Gastroesophageal sphincter (tissue), 4 donors: ENCODE results near the gene FAM78A. TPM values are rescaled to one million over a fixed set of nuclear protein-coding genes. Genes with fewer than 3 reads are reported as not detected.
A peak's percentile ranks its signal among the peaks of the same experiment; 100 is the strongest.
"Not testable (repeated sequence)": the region's sequence is repeated elsewhere in the genome, so short reads cannot be mapped to it uniquely, and the experiment has no call there.

ENCODE experiments used
- ATAC-seq: fragments of 150-250 bp; one replicate; pipeline ENCODE4 v1.9.1; 2016; ENCODE audit warnings: mild to moderate bottlenecking, moderate library complexity
- H3K27ac ChIP-seq, 4 donors: fragments of 200-600 bp; sonication (generic) in 3 of 4; 1 replicate in 3 of 4; 2 replicates in 1 of 4; pipeline ENCODE4 v1.5.1; 2016 to 2019
- H3K27me3 ChIP-seq: fragments of 200-600 bp; sonication (generic); one replicate; pipeline ENCODE4 v1.5.1; 2019
- H3K36me3 ChIP-seq, 2 donors: fragments of 200-600 bp; sonication (generic); one replicate each; pipeline ENCODE4 v1.5.1; 2019; ENCODE audit warnings: control low read depth in 1 of 2
- H3K4me1 ChIP-seq, 3 donors: fragments of 200-600 bp; sonication (generic); 1 replicate in 2 of 3; 2 replicates in 1 of 3; pipeline ENCODE4 v1.5.1; 2016 to 2019; ENCODE audit warnings: control low read depth in 2 of 3
- H3K4me3 ChIP-seq, 2 donors: fragments of 200-600 bp; sonication (generic); one replicate each; pipeline ENCODE4 v1.5.1; 2019; ENCODE audit warnings: mild to moderate bottlenecking in 1 of 2, moderate library complexity in 1 of 2
- H3K9me3 ChIP-seq, 3 donors: fragments of 200-600 bp; sonication (generic); one replicate each; pipeline ENCODE4 v1.5.1; 2017 to 2019; ENCODE audit warnings: control low read depth in 2 of 3
- EP300 ChIP-seq: sonication (generic); formaldehyde crosslinking; IDR thresholded peaks from one replicate; pipeline ENCODE4 v1.6.1; 2017; ENCODE audit warnings: antibody characterized with exemption, mild to moderate bottlenecking
- POLR2A ChIP-seq, 2 donors: fragments of 450-650 bp; IDR thresholded peaks; one replicate each; pipeline ENCODE4 v1.6.1; 2017; ENCODE audit warnings: antibody characterized with exemption in 2 of 2, mild to moderate bottlenecking in 2 of 2, moderate library complexity in 1 of 2
- POLR2AphosphoS5 ChIP-seq: sonication (generic); formaldehyde crosslinking; IDR thresholded peaks from one replicate; pipeline ENCODE4 v1.6.1; 2017; ENCODE audit warnings: antibody characterized with exemption
- WGBS, 2 donors: methylation state at CpG; one replicate each; pipeline ENCODE4 v1.1.5; 2018; ENCODE audit warnings: low coverage in 1 of 2; 5-methylcytosine and 5-hydroxymethylcytosine counted together
- total RNA-seq, 4 donors: library from RNA; depleted of rRNA; stranded (reverse); fragments of >200 nt; gene quantifications; one replicate each; pipeline ENCODE4 v1.1.0, GENCODE V29; 2016
- TF ChIP-seq, protein P1 (sequence below), 4 experiments: fragments of 200-600 bp in 2 of 4; fragments of 450-650 bp in 2 of 4; sonication (generic) in 1 of 4; IDR thresholded peaks; one replicate each; pipeline ENCODE4 v1.5.1; 2017 to 2019; ENCODE audit warnings: antibody characterized with exemption in 4 of 4, mild to moderate bottlenecking in 2 of 4, moderate library complexity in 2 of 4

The FAM78A gene
- total RNA-seq, 4 donors from 2014 or later, result 0.78 to 5.4 (median 2.9) TPM

DNA sequence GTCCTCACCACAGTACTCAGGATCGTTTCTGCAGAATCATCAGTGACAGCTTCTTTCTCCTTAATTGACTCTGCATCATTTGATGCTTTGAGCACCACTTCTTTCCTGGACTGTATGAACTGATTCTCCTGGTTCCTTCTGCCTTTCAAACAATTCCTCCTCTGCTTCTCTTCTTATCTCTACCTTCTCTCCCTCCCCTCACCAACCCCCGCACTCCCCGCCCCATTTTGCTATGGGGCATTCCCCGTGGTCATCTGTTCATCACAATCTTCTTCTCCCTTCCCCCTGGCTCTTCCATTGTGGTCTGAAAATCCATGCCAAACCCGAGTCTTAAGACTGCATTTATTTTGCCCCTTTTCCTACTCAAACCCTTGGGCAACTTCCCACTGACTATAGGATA is 57.9 kb downstream of the FAM78A start:
- peak overlapping the region in 1 of 4 donors; percentile 67 for H3K27ac ChIP-seq
- ATAC-seq, result no peak
- H3K36me3 ChIP-seq, result peaks cover 0 to 42% of the 10 kb centered on the region in 2 donors
- H3K27me3 ChIP-seq, result no peaks in the 10 kb centered on the region
- WGBS, 2 donors, result 71 to 88% methylated on average over 1 to 5 of the region's 5 CpGs
- H3K4me1 ChIP-seq, result peaks cover 2 to 42% (median 2%) of the 10 kb centered on the region in 3 donors
- H3K9me3 ChIP-seq, result no peaks in the 10 kb centered on the region
- no peak for TF ChIP-seq POLR2A (IDR thresholded peaks at IDR 0.05)
- TF ChIP-seq, protein P1, sequence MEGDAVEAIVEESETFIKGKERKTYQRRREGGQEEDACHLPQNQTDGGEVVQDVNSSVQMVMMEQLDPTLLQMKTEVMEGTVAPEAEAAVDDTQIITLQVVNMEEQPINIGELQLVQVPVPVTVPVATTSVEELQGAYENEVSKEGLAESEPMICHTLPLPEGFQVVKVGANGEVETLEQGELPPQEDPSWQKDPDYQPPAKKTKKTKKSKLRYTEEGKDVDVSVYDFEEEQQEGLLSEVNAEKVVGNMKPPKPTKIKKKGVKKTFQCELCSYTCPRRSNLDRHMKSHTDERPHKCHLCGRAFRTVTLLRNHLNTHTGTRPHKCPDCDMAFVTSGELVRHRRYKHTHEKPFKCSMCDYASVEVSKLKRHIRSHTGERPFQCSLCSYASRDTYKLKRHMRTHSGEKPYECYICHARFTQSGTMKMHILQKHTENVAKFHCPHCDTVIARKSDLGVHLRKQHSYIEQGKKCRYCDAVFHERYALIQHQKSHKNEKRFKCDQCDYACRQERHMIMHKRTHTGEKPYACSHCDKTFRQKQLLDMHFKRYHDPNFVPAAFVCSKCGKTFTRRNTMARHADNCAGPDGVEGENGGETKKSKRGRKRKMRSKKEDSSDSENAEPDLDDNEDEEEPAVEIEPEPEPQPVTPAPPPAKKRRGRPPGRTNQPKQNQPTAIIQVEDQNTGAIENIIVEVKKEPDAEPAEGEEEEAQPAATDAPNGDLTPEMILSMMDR (IDR thresholded peaks at IDR 0.05), result no peak
- H3K4me3 ChIP-seq, result no peak overlapping the region

DNA sequence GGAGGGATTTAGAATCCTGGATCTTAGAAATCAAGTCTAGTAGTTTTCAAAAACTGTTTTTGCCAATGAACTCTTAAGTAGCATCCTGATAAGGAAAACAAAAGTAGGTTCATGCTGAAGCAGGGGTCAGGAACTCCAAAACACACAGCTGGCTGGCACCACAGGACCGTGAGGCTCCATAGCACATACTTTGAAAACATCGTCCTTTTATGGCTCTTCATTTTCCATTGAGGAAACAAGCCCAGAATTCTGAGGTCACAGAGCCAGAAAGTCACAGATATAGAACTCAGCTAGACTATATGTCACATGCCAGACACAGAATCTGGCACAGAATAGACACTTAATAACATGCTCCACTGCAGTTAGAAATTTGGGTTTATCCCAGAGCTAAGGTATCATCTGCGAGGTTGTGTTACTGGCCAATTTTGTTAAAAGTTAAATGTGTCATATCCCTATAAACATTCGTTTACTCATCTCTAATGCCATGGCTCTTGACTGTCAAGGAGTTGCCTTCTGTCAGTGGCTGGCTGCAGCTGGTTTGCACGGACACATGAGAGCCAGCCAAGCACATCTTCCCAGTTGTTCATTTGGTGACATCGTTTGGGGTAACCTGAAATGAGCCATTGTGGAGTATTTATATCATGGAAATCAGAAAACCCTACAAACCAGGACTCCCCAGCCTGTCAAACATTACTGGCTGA is 58.8 kb downstream of the FAM78A start:
- WGBS, 2 donors, result 29 to 35% methylated on average over 5 to 6 of the region's 6 CpGs
- peaks cover 0 to under 1% (median 0%) of the 10 kb centered on the region in 3 donors for H3K9me3 ChIP-seq
- peaks cover 2 to 42% (median 2%) of the 10 kb centered on the region in 3 donors for H3K4me1 ChIP-seq
- TF ChIP-seq POLR2AphosphoS5, result no peak
- TF ChIP-seq EP300, result no peak
- TF ChIP-seq POLR2A (IDR thresholded peaks at IDR 0.05), result no peak
- TF ChIP-seq, protein P1 (IDR thresholded peaks at IDR 0.05), result no peak
- no peaks in the 10 kb centered on the region for H3K27me3 ChIP-seq
- ATAC-seq, result no peak
- H3K36me3 ChIP-seq, result peaks cover 0 to 34% of the 10 kb centered on the region in 2 donors
- H3K4me3 ChIP-seq, result no peak overlapping the region
- peak overlapping the region; percentile 41 to 67 (median 60) for H3K27ac ChIP-seq

DNA sequence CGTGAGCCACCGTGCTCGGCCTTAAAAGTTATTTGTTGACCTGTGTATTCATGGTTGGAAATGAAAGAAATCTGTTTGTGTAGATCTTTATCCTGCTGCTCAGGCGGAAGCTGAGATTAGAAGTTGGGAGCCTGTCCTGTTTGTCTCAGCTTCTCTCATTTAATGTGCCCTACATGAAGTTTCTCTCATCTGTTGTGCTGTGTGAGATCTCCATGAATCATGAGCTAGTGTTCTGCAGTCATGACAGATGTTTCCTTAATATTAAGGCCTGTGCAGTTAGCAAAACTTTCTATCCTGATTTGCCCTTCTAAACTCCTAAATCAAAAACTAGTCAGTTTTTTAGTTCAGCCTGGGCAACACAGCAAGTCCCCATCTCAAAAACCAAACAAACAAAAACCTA is 59.5 kb downstream of the FAM78A start:
- Histone ChIP-seq H3K4me3 (no peak overlapping the region), H3K9me3 (peaks cover 0 to 7% (median 0%) of the 10 kb centered on the region in 3 donors), H3K36me3 (peaks cover 0 to 35% of the 10 kb centered on the region in 2 donors), H3K27me3 (no peaks in the 10 kb centered on the region), H3K4me1 (peaks cover 2 to 42% (median 2%) of the 10 kb centered on the region in 3 donors), H3K27ac (peak overlapping the region in 3 of 4 donors; percentile 59 to 67 (median 61))
- TF ChIP-seq EP300 (no peak), POLR2A (IDR thresholded peaks at IDR 0.05) (no peak), POLR2AphosphoS5 (no peak)
- TF ChIP-seq, protein P1 (IDR thresholded peaks at IDR 0.05), result no peak
- 59 to 71% methylated on average over 3 to 4 of the region's 4 CpGs for WGBS, 2 donors
- no peak for ATAC-seq

DNA sequence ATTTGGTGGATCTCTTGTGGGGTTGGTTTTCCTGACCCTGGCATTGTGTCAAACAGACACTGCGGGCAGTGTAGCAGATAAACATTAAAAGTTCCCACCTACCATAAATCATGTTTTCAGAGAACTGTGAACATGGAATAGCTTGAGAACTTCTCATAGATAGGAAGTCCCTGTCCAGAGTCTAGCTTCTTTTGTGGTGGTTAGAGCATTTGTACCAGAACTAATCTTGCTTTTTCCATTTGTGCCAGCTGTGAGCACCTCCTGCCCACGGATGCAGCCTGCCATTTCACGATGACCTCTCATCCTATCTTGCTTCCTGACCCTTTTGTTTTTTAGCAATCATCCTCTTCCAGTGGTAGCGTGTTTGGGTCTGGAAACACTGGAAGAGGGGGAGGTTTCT is 61.4 kb downstream of the FAM78A start:
- H3K9me3 ChIP-seq, result peaks cover 0 to 9% (median 0%) of the 10 kb centered on the region in 3 donors
- H3K27me3 ChIP-seq, result no peaks in the 10 kb centered on the region
- H3K4me3 ChIP-seq, result no peak overlapping the region
- TF ChIP-seq POLR2A (IDR thresholded peaks at IDR 0.05) (no peak), EP300 (no peak), POLR2AphosphoS5 (no peak)
- TF ChIP-seq, protein P1 (IDR thresholded peaks at IDR 0.05), result no peak
- WGBS, 2 donors, result 44 to 83% methylated on average over 3 of the region's 4 CpGs
- peaks cover 2 to 42% (median 2%) of the 10 kb centered on the region in 3 donors for H3K4me1 ChIP-seq
- H3K36me3 ChIP-seq, result peaks cover 0 to 43% of the 10 kb centered on the region in 2 donors
- H3K27ac ChIP-seq, result peak overlapping the region in 1 of 4 donors; percentile 7
- ATAC-seq, result no peak

DNA sequence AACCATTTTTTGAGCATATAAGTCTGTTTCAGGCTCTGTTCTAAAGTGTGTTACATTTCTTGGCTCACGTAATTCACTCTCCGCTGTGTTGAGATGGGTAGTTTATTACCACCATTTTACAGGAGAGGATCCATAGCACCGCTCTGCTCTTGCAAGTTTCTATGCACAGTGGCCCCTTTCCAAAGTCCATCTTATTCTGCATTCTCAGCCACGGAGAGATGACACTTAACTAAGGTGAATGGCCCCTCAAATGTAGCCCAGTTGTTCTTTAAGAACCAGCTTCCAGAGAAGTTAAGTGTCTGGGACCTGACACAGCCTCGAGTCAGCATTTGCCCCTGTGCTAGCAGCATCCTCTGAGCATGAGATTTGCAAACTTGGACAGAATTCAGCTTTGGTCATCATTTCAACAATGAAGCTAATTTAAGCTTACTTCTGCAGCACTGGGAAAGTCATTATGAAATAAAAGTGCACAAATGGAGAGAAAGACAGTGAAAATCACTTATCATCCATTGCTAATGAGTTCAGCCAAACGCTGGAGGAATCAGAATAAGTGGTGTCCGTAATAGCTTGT is 61.9 kb downstream of the FAM78A start:
- H3K4me3 ChIP-seq, result no peak overlapping the region
- no peak for ATAC-seq
- H3K27ac ChIP-seq, result peak overlapping the region in 1 of 4 donors; percentile 7
- H3K9me3 ChIP-seq, result peaks cover 0 to 9% (median 0%) of the 10 kb centered on the region in 3 donors
- H3K36me3 ChIP-seq, result peaks cover 0 to 43% of the 10 kb centered on the region in 2 donors
- no peaks in the 10 kb centered on the region for H3K27me3 ChIP-seq
- 48 to 62% methylated on average over 7 of the region's 7 CpGs for WGBS, 2 donors
- peaks cover 2 to 42% (median 2%) of the 10 kb centered on the region in 3 donors for H3K4me1 ChIP-seq
- no peak for TF ChIP-seq POLR2AphosphoS5
- TF ChIP-seq POLR2A (IDR thresholded peaks at IDR 0.05), result no peak
- TF ChIP-seq EP300, result no peak
- TF ChIP-seq, protein P1 (IDR thresholded peaks at IDR 0.05), result no peak

DNA sequence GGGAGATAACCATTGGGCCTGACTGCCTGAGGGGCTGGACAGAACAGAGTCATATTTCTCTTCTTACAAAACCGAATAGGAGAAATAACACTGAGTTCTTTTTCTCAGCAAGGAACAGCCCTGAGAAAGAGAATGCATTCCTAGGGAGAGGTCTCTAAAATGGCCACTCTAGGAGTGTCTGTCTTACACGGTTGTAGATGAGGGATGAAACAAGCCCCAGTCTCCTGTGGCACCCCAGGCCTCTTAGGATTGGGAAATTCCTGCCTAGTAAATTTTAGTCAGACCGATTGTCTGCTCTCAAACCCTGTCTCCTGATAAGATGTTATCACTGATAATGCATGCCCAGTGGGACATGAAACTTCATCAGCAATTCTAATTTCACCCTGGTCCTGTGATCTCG is 64.4 kb downstream of the FAM78A start:
- ATAC-seq, H3K9me3 ChIP-seq, H3K4me3 ChIP-seq, H3K27ac ChIP-seq, H3K27me3 ChIP-seq: not testable (repeated sequence)
- 92 to 93% methylated on average over 4 of the region's 4 CpGs for WGBS, 2 donors
- Histone ChIP-seq H3K4me1 (peaks cover 0 to 27% (median 0%) of the 10 kb centered on the region in 3 donors), H3K36me3 (peaks cover 0 to 55% of the 10 kb centered on the region in 2 donors)
